Measurements from ENCODE around the gene DGLUCY.
A peak's percentile ranks its signal among the peaks of the same experiment; 100 is the strongest.
"Not testable (repeated sequence)": the region's sequence is repeated elsewhere in the genome, so short reads cannot be mapped to it uniquely, and the experiment has no call there.

Gene DGLUCY, protein sequence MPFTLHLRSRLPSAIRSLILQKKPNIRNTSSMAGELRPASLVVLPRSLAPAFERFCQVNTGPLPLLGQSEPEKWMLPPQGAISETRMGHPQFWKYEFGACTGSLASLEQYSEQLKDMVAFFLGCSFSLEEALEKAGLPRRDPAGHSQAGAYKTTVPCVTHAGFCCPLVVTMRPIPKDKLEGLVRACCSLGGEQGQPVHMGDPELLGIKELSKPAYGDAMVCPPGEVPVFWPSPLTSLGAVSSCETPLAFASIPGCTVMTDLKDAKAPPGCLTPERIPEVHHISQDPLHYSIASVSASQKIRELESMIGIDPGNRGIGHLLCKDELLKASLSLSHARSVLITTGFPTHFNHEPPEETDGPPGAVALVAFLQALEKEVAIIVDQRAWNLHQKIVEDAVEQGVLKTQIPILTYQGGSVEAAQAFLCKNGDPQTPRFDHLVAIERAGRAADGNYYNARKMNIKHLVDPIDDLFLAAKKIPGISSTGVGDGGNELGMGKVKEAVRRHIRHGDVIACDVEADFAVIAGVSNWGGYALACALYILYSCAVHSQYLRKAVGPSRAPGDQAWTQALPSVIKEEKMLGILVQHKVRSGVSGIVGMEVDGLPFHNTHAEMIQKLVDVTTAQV
- total RNA-seq: 23.7 to 96.2 (median 68.4) reads per million in 17 experiments

- DNase-seq: peak; percentile 78 to 92 (median 90)
Measured at GRCh38 chr14:91113829-91114078, at the start of gene DGLUCY. DGLUCY (plus strand) TSS chr14:91114073; CDS start chr14:91160295, 46,222 bp downstream.

DNA sequence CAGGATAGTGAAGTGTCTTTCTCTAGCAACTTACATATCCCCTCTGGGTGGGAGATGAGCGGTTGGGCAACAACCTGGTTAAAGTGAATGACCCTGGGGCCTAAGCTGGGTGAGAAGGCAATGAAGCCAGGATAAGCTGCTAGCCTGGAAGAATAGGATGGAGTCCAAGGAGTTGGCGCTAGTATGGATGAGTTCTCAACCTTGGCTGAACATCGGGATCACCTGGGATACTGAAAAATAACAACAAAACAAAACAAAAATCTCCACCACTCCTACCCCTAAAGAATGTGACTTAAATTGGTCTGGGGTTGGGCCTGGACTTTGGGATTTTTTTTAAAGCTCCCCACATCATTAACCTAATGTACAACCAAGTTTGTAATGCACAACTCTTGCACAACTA, 48.6 kb upstream of the DGLUCY start:
- DNase-seq: no peak

- no peak for DNase-seq
Measured at GRCh38 chr14:91067186-91067585, 46.7 kb upstream of the DGLUCY start.

DNA sequence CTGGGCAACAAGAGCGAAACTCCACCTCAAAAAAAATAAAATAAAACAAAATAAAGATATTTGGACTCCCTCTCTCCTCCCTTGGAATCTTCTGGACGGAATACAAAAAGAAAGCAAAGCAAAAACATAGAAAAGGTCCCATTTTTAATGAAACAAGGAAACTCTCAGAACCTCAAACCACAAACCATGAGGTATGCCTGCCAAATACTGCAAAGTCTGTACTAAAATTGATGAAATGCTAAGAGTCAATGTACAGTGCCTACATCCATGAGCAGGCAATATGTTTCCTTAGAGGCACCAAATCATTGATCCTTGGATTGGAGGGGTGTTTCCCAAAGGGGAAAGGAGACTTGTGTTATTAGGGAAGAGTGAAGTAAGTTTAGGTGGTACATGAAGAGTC, 45.2 kb upstream of the DGLUCY start:
- no peak for DNase-seq

GRCh38 chr14:91070572-91070971, 43.3 kb upstream of the DGLUCY start:
- DNase-seq: no peak

DNA sequence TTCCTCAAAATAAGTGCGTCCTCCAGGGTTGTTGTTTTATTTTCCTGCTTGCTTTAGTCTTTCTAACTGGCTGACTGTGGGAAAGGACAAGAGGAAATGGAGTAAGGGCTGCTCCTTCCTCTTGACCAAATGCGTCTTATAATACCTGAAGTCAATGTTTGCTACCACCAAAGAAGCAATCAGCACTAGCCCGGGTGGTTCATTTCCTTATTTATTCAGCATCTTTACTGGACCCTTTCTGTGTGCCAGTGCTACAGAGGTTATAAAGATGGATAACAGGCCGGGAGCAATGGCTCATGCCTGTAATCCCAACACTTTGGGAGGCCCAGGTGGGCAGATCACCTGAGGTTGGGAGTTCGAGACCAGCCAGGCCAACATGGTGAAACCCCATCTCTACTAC, 38.3 kb upstream of the DGLUCY start:
- DNase-seq: no peak

GRCh38 chr14:91078095-91078737, 35.7 kb upstream of the DGLUCY start:
- no peak for DNase-seq

GRCh38 chr14:91080071-91080470, 33.8 kb upstream of the DGLUCY start:
- no peak for DNase-seq

GRCh38 chr14:91082282-91082681, 31.6 kb upstream of the DGLUCY start:
- DNase-seq: no peak

DNA sequence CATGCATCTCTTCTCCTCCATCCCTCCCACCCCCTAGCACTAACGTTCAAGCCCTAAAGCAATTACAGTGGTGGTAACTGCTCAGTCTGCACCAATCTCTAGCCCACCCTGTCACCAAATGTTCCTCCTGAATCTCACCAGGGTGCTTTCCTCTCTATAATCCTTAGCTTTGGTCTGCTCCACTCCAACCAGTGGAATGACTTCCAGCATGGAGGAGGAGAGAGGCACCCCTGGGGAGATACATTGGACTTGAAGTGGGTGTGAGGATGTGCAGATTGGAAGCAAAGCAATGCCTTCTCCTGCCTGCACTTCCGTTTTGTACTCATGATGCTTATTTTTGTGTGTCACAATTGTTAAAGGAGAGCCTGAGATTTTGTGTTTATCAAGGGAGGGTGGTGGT, 29.4 kb upstream of the DGLUCY start:
- no peak for DNase-seq

- not testable (repeated sequence) for DNase-seq
Measured at GRCh38 chr14:91087470-91087869, 26.4 kb upstream of the DGLUCY start.

- no peak for DNase-seq
Measured at GRCh38 chr14:91088585-91089235, 25.2 kb upstream of the DGLUCY start.

DNA sequence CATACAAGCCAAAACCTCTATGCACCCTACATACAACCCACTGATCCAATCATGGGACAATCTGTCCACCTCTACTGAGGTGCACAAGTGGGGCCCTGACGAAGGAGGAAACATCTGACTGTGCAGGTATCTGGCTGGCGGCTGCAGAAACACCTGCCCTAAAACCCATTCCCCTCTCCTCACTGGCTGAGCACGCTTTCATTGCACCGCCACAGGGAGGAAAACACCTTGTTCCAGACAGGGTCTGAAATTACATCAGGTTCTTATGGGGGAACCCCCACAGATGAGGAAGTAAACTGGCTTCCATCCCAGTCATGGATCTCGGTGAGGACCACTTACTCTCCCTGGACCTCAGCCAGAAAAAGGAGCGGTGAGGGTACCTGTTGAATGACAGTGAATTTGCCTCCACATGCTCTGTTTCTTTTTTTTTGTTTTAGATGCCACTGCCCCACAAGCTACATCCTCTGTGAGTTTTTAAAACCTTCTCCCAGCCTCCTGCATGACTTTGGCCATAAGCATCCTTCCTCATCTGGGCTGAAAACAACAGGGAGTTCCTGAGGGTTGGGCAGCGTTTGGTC, 23.8 kb upstream of the DGLUCY start:
- no peak for DNase-seq

DNA sequence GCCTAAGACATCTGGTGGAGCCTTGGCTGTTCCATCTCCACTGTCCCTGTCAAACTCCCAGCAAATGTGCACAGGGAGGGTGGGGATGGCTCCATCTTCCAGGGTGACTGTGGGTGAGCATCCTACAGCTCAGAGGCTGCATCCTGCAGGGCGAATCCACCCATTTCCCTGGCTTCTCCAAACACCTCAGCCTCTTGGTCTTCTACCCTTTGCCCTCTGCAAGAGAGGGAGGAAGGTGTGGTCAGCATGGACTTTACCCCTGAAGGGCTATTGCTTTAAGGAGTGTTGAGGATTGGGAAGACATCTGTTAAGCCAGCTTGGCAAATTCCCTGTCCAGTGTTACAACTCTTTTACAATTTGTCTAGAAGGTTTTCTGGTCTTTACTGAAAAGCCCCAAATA, 23.1 kb upstream of the DGLUCY start:
- no peak for DNase-seq

- no peak for DNase-seq
Measured at GRCh38 chr14:91092073-91092472, 21.8 kb upstream of the DGLUCY start.

DNA sequence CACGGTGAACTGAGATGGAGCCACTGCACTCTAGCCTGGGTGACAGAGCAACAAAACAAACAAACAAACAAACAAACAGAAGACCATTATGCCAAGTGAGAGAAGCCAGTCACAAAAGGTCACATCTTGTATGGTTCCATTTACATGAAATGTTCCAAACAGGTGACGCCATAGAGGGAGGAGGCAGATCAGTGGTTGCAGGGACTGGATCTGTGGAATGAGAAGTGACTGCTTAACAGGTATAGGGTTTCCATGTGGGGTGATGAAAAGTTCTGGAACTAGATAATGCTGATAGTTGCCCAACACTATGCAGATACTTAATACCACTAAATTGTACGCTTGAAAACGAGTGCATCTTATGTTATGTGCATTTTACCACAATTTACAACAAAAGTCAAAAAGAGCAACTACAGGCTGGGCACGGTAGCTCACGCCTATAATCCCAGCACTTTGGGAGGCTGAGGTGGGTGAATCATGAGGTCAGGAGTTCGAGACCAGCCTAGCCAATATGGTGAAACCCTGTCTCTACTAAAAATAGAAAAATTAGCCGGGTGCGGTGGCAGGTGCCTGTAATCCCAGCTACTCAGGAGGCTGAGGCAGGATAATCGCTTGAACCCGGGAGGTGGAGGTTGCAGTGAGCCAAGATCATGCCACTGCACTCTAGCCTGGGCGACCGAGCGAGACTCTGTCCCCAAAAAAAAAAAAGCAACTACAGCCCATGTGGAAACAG, 20.0 kb upstream of the DGLUCY start:
- not testable (repeated sequence) for DNase-seq

DNA sequence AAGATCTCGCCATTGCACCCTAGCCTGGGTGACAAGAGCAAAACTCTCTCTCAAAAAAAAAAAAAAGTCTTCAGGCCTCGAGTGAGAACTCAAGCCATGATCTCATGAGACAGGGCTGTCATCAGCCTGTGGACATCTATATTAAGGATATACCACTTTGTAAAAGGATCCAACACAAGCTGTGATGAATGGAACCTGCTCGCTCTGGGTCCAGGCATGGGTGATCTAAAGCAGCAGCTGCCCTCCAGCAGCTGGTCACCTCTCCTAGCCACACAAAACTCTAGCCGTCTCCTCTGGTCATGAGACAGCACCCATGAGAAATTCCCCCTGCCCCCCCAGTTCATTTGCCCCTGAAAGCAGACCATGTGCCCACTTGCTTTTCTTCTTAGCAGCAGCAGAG, 19.1 kb upstream of the DGLUCY start:
- no peak for DNase-seq

- DNase-seq: no peak
Measured at GRCh38 chr14:91095178-91095577, 18.7 kb upstream of the DGLUCY start.

GRCh38 chr14:91097657-91098056, 16.2 kb upstream of the DGLUCY start:
- DNase-seq: not testable (repeated sequence)

DNA sequence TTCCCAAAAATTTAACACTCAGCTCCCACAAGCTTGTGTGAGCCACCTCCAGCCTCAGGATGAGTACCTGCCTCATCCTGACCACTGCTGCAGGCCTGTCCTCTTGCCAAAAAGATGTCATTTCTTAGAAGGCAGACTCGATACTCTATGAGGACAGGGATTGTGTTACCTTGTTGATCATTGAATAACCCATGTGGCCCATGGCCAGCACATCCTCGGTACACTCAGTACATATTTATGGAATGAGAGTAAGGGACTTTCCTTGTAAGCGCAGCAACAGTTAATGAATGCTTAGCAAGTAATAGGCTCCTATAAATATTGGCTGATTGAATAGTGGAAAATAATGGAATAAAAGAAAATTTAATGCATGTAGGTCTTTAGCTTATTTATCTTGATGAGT, 15.3 kb upstream of the DGLUCY start:
- no peak for DNase-seq

GRCh38 chr14:91100102-91100501, 13.8 kb upstream of the DGLUCY start:
- no peak for DNase-seq

- no peak for DNase-seq
Measured at GRCh38 chr14:91103116-91103515, 10.8 kb upstream of the DGLUCY start.
